ENCODE measurements around the gene CORO2A. TPM values are rescaled to one million over a fixed set of nuclear protein-coding genes. Genes with fewer than 3 reads are reported as not detected.
A peak's percentile ranks its signal among the peaks of the same experiment; 100 is the strongest.

The CORO2A gene
- total RNA-seq, 1 experiment from 2014 or later, result 15.8 TPM

DNA sequence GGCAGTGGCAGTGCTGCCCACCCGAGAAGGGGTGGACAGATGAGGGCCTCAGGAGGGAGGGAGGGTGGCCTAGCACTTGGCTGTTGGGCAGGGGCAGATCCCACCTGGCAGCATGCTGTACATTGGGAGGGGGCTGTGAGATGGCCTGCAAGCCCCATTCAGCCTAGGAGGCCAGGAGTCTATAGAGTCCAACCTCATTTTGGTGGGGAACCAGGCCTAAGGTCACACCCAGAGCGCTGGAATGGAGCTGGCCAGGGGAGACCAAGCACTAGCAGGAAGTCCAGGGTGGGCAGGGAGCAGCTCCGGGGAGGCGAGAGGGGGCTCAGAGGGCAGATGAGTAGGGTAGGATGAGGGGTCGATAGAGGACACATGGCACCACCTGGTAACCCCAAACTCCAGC lies 96.3 kb downstream of the CORO2A start:
- Histone ChIP-seq H3K79me1 (ENCODE audit: insufficient read depth, low read depth, low read length, poor library complexity, severe bottlenecking) (no peaks in the 10 kb centered on the region), H3K4me2 (ENCODE audit: insufficient read depth, insufficient read length, low read length) (no peak overlapping the region), H2BK12ac (ENCODE audit: insufficient read length, low read depth, low read length) (no peak overlapping the region), H4K5ac (ENCODE audit: insufficient read length, low read depth, low read length) (no peak overlapping the region), H3K23me2 (ENCODE audit: insufficient read length, low read depth, low read length, poor library complexity, severe bottlenecking) (peaks cover 4% of the 10 kb centered on the region), H2AK5ac (ENCODE audit: insufficient read length, low read length) (no peak overlapping the region), H3K79me2 (ENCODE audit: insufficient read depth, low read length) (no peaks in the 10 kb centered on the region), H3K27ac (ENCODE audit: insufficient read length, low read depth, low read length) (no peak overlapping the region), H3K14ac (ENCODE audit: insufficient read depth, low read length) (no peak overlapping the region), H4K20me1 (ENCODE audit: control insufficient read depth, insufficient read depth, insufficient read length) (no peaks in the 10 kb centered on the region), H3K4me1 (ENCODE audit: insufficient read depth, low read length) (peaks cover 2% of the 10 kb centered on the region; the same call in 1 of the 2 replicates), H2AFZ (ENCODE audit: low read length) (no peak overlapping the region), H3K9me3 (ENCODE audit: control insufficient read depth, low read depth, low read length) (no peaks in the 10 kb centered on the region), H3K27me3 (ENCODE audit: insufficient read depth, low read length) (no peaks in the 10 kb centered on the region), H3K18ac (ENCODE audit: insufficient read length, low read depth, low read length) (no peak overlapping the region), H4K91ac (ENCODE audit: insufficient read length, low read depth, low read length) (no peak overlapping the region), H2BK15ac (ENCODE audit: low read depth, low read length) (no peak overlapping the region), H3K9ac (ENCODE audit: extremely low read depth, insufficient read length, low read length) (no peak overlapping the region), H3K4ac (ENCODE audit: low read depth, low read length) (no peak overlapping the region), H3T11ph (ENCODE audit: low read length) (no peak overlapping the region), H2BK20ac (ENCODE audit: low read depth, low read length, poor library complexity, severe bottlenecking) (no peak overlapping the region), H2BK120ac (ENCODE audit: low read depth, low read length, poor library complexity, severe bottlenecking) (no peak overlapping the region), H4K8ac (replicated peaks; ENCODE audit: insufficient read length, low read depth, low read length) (no peak overlapping the region), H3K23ac (ENCODE audit: insufficient read length, low read depth, low read length) (no peak overlapping the region), H2BK5ac (ENCODE audit: insufficient read length, low read length) (no peak overlapping the region), H3K56ac (ENCODE audit: insufficient read length, low read depth, low read length) (no peak overlapping the region)
- H3K36me3 Mint-ChIP-seq (ENCODE audit: insufficient read depth in 1 of 3, low read depth in 3 of 3), result peaks cover 0 to 15% (median 8%) of the 10 kb centered on the region in 3 experiments; a peak in 3 of 7 replicates
- TF ChIP-seq, protein P1, sequence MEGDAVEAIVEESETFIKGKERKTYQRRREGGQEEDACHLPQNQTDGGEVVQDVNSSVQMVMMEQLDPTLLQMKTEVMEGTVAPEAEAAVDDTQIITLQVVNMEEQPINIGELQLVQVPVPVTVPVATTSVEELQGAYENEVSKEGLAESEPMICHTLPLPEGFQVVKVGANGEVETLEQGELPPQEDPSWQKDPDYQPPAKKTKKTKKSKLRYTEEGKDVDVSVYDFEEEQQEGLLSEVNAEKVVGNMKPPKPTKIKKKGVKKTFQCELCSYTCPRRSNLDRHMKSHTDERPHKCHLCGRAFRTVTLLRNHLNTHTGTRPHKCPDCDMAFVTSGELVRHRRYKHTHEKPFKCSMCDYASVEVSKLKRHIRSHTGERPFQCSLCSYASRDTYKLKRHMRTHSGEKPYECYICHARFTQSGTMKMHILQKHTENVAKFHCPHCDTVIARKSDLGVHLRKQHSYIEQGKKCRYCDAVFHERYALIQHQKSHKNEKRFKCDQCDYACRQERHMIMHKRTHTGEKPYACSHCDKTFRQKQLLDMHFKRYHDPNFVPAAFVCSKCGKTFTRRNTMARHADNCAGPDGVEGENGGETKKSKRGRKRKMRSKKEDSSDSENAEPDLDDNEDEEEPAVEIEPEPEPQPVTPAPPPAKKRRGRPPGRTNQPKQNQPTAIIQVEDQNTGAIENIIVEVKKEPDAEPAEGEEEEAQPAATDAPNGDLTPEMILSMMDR (conservative IDR thresholded peaks at IDR 0.05), result no peak
- H3K27ac Mint-ChIP-seq, result peak overlapping the region in 1 of 3 experiments; percentile 18; a peak in 2 of 7 replicates
- H3K4me3 Mint-ChIP-seq, result no peak overlapping the region
- peaks cover 22 to 24% of the 10 kb centered on the region in 2 experiments for H3K4me1 Mint-ChIP-seq
- DNase-seq, result no peak
- WGBS (ENCODE audit: extremely low coverage, insufficient read length, low lambda C conversion rate), result no CpG with 5 or more reads among the region's 5 CpGs
- H3K27me3 Mint-ChIP-seq (ENCODE audit: low read depth), result peaks cover 3% of the 10 kb centered on the region; the same call in 1 of the 2 replicates
- no peaks in the 10 kb centered on the region for H3K9me3 Mint-ChIP-seq
